Liver (tissue), 9 donors: ENCODE results near the gene PGBD5. TPM values are rescaled to one million over a fixed set of nuclear protein-coding genes. Genes with fewer than 3 reads are reported as not detected.

ENCODE experiments used
- DNase-seq: peaks from one replicate; pipeline ENCODE4 v3.0.0-alpha.2; 2017; ENCODE audit warnings: low spot score
- H3K27ac ChIP-seq, 2 donors: one replicate each; pipeline ENCODE4 v1.7.0; 2013; ENCODE audit warnings: inconsistent platforms in 2 of 2, low read length in 2 of 2, control low read depth in 1 of 2, low read depth in 1 of 2, mild to moderate bottlenecking in 1 of 2
- H3K27me3 ChIP-seq, 4 donors: one replicate each; pipeline versions ENCODE4 v1.6.1 to v1.7.0; 2013; ENCODE audit warnings: low read length in 3 of 4, inconsistent platforms in 1 of 4, mild to moderate bottlenecking in 1 of 4, moderate library complexity in 1 of 4; ENCODE audit not compliant: control insufficient read depth in 4 of 4, insufficient read depth in 4 of 4
- H3K36me3 ChIP-seq, 4 donors: one replicate each; pipeline versions ENCODE4 v1.6.1 to v1.7.0; 2013; ENCODE audit warnings: low read length in 3 of 4, mild to moderate bottlenecking in 3 of 4, low read depth in 1 of 4, moderate library complexity in 1 of 4; ENCODE audit not compliant: control insufficient read depth in 4 of 4, insufficient read depth in 3 of 4
- H3K4me1 ChIP-seq, 4 donors: one replicate each; pipeline versions ENCODE4 v1.6.1 to v1.7.0; 2013; ENCODE audit warnings: low read length in 3 of 4, mild to moderate bottlenecking in 3 of 4, moderate library complexity in 1 of 4; ENCODE audit not compliant: control insufficient read depth in 4 of 4, insufficient read depth in 4 of 4
- H3K4me3 ChIP-seq, 3 donors: one replicate each; pipeline versions ENCODE4 v1.6.1 to v1.7.0; 2013; ENCODE audit warnings: low read length in 3 of 3, control low read depth in 1 of 3, low read depth in 1 of 3, mild to moderate bottlenecking in 1 of 3
- H3K9ac ChIP-seq, 2 donors: one replicate each; pipeline ENCODE4 v1.7.0; 2013; ENCODE audit warnings: low read length in 2 of 2, mild to moderate bottlenecking in 2 of 2, moderate library complexity in 2 of 2, control low read depth in 1 of 2, low read depth in 1 of 2
- H3K9me3 ChIP-seq, 4 donors: one replicate each; pipeline versions ENCODE4 v1.6.1 to v1.7.0; 2013; ENCODE audit warnings: low read length in 3 of 4; ENCODE audit not compliant: control insufficient read depth in 4 of 4
- EGR1 ChIP-seq, 2 donors: IDR thresholded peaks; 2 replicates each; pipeline ENCODE4 v1.6.1; 2016 to 2018; ENCODE audit warnings: antibody characterized with exemption in 2 of 2, low read depth in 2 of 2
- FOXA1 ChIP-seq: IDR thresholded peaks from 2 replicates; pipeline ENCODE4 v1.6.1; 2016; ENCODE audit warnings: antibody characterized with exemption
- GABPA ChIP-seq, 2 donors: IDR thresholded peaks in 1 of 2; conservative IDR thresholded peaks in 1 of 2; 2 replicates each; pipeline ENCODE4 v1.6.1; 2016; ENCODE audit warnings: antibody characterized with exemption in 2 of 2, mild to moderate bottlenecking in 1 of 2, moderate library complexity in 1 of 2
- HNF4A ChIP-seq, 2 donors: conservative IDR thresholded peaks; 2 replicates each; pipeline ENCODE4 v1.6.1; 2016; ENCODE audit warnings: antibody characterized with exemption in 2 of 2, mild to moderate bottlenecking in 2 of 2
- JUND ChIP-seq, 2 donors: IDR thresholded peaks; 2 replicates each; pipeline ENCODE4 v1.6.1; 2016; ENCODE audit warnings: antibody characterized with exemption in 2 of 2
- NR2F2 ChIP-seq: IDR thresholded peaks from 2 replicates; pipeline ENCODE4 v1.6.1; 2016; ENCODE audit warnings: antibody characterized with exemption
- RAD21 ChIP-seq, 2 donors: IDR thresholded peaks; 2 replicates each; pipeline ENCODE4 v1.6.1; 2016; ENCODE audit warnings: antibody characterized with exemption in 2 of 2, mild to moderate bottlenecking in 2 of 2
- RXRA ChIP-seq, 2 donors: IDR thresholded peaks; 2 replicates each; pipeline ENCODE4 v1.6.1; 2017 to 2018; ENCODE audit warnings: antibody characterized with exemption in 2 of 2, mild to moderate bottlenecking in 1 of 2
- SP1 ChIP-seq: IDR thresholded peaks from 2 replicates; pipeline ENCODE4 v1.6.1; 2018; ENCODE audit warnings: antibody characterized with exemption, mild to moderate bottlenecking
- TAF1 ChIP-seq: conservative IDR thresholded peaks from 2 replicates; pipeline ENCODE4 v1.6.1; 2016; ENCODE audit warnings: antibody characterized with exemption, mild to moderate bottlenecking
- YY1 ChIP-seq: IDR thresholded peaks from 2 replicates; pipeline ENCODE4 v1.6.1; 2016; ENCODE audit warnings: antibody characterized with exemption, mild to moderate bottlenecking
- WGBS: extraction: QIAGEN DNeasy Blood & Tissue Kit; methylation state at CpG from one replicate; pipeline ENCODE4 v1.1.7; 2013; 5-methylcytosine and 5-hydroxymethylcytosine counted together
- polyA plus RNA-seq, 2 donors: library from polyadenylated mRNA; stranded (reverse) in 1 of 2; unstranded in 1 of 2; fragments of 200-250 nt in 1 of 2; fragments of >200 nt in 1 of 2; fragmentation: Nextera tagmentation in 1 of 2; extraction: Ambion mirVana in 1 of 2; gene quantifications; one replicate each; pipeline versions ENCODE4 v1.2.1 to v1.2.3, GENCODE V29; 2013 to 2015
- total RNA-seq, 2 donors: library from RNA; depleted of rRNA; stranded (reverse); fragments of >200 nt; gene quantifications; one replicate each; pipeline ENCODE4 v1.2.3, GENCODE V29; 2014
- TF ChIP-seq, protein P1 (sequence below): IDR thresholded peaks from 2 replicates; pipeline ENCODE4 v1.6.1; 2016; ENCODE audit warnings: antibody characterized with exemption, mild to moderate bottlenecking
- TF ChIP-seq, protein P2 (sequence below): IDR thresholded peaks from 2 replicates; pipeline ENCODE4 v1.6.1; 2016; ENCODE audit warnings: antibody characterized with exemption
- TF ChIP-seq, protein P3 (sequence below): fragments of 150-350 bp; IDR thresholded peaks from 2 replicates; pipeline ENCODE4 v1.5.1; 2017; ENCODE audit warnings: improper control_type of control experiment, low read depth, low read length; ENCODE audit not compliant: missing input control
- TF ChIP-seq, protein P4 (sequence below): IDR thresholded peaks from 2 replicates; pipeline ENCODE4 v1.6.1; 2016; ENCODE audit warnings: antibody characterized with exemption
- donor health status: healthy.
- donor health status: healthy.
- donor health status: healthy.
- donor health status: healthy.
- donor health status: healthy.

PGBD5 gene
- total and polyA plus RNA-seq, 4 donors, result 0.88 to 5.4 (median 2.7) TPM

DNA sequence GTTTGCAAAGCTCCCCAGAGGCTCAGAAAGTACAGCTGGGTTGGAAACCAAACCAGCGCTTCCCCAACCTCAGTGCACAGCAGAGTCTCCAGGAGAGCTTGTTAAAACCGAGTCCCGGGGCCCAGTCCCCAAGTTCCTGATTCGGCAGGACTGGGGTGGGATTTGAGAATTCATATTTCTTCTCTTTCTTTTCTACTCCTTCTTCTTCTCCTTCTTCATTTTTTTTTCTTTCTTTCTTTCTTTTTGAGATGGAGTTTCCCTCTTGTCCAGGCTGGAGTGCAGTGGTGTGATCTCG lies 136.8 kb downstream of the PGBD5 start:
- no peak overlapping the region for H3K4me3 ChIP-seq
- WGBS, result 85% methylated on average over 5 of the region's 5 CpGs
- no peaks in the 10 kb centered on the region for H3K9me3 ChIP-seq
- peaks cover 0 to 4% (median 0%) of the 10 kb centered on the region in 4 donors for H3K4me1 ChIP-seq
- H3K36me3 ChIP-seq, result no peaks in the 10 kb centered on the region
- no peak for DNase-seq
- H3K27me3 ChIP-seq, result no peaks in the 10 kb centered on the region
- no peak overlapping the region for H3K27ac ChIP-seq
- no peak for TF ChIP-seq GABPA (IDR thresholded peaks at IDR 0.05 in 1 of 2, conservative IDR thresholded peaks at IDR 0.05 in 1 of 2)
- TF ChIP-seq YY1, result no peak
- TF ChIP-seq TAF1, result no peak
- no peak for TF ChIP-seq RXRA (IDR thresholded peaks at IDR 0.05)
- no peak for TF ChIP-seq HNF4A (conservative IDR thresholded peaks at IDR 0.05)
- TF ChIP-seq JUND (IDR thresholded peaks at IDR 0.05), result no peak
- TF ChIP-seq NR2F2, result no peak
- H3K9ac ChIP-seq, result no peak overlapping the region

DNA sequence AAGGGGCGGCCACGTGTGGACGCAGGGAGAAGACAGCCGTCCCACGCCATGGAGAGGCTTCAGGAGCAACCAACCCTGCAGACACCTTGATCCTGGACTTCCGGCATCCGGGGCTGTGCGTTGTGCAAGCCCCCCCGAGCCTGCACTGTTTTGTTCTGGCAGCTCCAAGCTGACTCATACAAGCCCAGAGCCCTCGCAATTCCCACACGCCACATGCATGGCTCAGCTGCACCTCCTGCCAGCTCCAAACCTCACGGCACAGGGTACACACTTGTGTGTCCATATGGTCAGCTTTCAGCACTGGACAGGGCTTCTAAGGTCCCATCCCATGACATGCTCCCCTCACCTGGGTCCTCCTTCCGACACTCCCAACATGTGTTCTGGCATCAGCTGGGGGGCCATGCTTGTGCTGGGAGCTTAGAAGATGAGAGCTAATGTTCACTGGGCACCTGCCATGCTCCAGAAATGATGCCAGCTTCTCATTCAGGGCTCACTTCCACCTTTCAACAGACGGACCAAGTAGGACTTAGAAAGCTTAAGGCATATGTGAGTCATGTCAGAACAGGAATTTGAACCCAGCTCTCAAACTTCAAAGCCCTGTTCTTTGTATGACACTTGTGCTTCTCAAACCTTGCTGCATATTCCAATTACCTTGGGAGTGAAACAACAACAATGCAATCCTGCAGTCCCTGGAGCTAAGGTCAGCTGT lies 137.3 kb downstream of the PGBD5 start:
- Histone ChIP-seq H3K4me1 (peaks cover 0 to 4% (median 0%) of the 10 kb centered on the region in 4 donors), H3K36me3 (no peaks in the 10 kb centered on the region), H3K27ac (no peak overlapping the region), H3K9ac (no peak overlapping the region), H3K9me3 (no peaks in the 10 kb centered on the region), H3K4me3 (no peak overlapping the region), H3K27me3 (no peaks in the 10 kb centered on the region)
- DNase-seq, result no peak
- WGBS, result 90% methylated on average over 14 of the region's 14 CpGs
- TF ChIP-seq, protein P1, sequence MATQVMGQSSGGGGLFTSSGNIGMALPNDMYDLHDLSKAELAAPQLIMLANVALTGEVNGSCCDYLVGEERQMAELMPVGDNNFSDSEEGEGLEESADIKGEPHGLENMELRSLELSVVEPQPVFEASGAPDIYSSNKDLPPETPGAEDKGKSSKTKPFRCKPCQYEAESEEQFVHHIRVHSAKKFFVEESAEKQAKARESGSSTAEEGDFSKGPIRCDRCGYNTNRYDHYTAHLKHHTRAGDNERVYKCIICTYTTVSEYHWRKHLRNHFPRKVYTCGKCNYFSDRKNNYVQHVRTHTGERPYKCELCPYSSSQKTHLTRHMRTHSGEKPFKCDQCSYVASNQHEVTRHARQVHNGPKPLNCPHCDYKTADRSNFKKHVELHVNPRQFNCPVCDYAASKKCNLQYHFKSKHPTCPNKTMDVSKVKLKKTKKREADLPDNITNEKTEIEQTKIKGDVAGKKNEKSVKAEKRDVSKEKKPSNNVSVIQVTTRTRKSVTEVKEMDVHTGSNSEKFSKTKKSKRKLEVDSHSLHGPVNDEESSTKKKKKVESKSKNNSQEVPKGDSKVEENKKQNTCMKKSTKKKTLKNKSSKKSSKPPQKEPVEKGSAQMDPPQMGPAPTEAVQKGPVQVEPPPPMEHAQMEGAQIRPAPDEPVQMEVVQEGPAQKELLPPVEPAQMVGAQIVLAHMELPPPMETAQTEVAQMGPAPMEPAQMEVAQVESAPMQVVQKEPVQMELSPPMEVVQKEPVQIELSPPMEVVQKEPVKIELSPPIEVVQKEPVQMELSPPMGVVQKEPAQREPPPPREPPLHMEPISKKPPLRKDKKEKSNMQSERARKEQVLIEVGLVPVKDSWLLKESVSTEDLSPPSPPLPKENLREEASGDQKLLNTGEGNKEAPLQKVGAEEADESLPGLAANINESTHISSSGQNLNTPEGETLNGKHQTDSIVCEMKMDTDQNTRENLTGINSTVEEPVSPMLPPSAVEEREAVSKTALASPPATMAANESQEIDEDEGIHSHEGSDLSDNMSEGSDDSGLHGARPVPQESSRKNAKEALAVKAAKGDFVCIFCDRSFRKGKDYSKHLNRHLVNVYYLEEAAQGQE, result peak; percentile 84
- TF ChIP-seq EGR1 (IDR thresholded peaks at IDR 0.05; ENCODE audit: low read depth in 2 of 2), result no peak
- TF ChIP-seq FOXA1, result no peak
- no peak for TF ChIP-seq YY1

DNA sequence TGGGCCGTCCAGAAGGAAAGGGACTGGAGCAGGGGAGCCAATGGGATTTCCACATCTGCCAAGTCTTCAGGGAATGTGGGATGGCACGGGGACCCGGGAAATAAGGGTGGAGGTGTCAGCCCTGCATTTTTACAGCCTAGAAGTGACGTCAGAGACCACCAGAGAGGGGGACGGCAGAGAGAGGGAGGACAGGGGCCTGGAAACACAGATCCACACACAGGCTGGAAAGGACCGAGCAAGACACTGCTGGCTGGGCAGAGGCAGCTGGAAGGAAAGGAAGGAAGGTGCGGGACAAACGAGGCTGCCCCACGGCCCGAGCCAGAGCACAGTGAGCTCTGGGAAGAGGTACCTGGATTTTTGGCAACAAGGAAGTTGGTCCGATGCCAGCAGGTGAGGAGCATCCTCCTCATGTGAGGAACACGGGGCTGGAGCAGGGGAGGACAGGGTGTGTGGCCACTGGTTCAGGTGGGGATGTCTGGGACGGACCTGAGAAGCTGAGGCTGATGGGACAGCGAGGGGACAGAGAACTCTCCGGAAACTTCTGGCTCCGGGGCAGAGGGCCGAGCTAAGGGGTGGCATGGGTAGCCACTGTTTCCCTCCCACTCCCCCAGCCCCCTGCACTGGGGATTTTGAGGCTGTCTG lies 138.3 kb downstream of the PGBD5 start:
- no peaks in the 10 kb centered on the region for H3K36me3 ChIP-seq
- no peak overlapping the region for H3K9ac ChIP-seq
- TF ChIP-seq, protein P1, result no peak
- TF ChIP-seq, protein P2, sequence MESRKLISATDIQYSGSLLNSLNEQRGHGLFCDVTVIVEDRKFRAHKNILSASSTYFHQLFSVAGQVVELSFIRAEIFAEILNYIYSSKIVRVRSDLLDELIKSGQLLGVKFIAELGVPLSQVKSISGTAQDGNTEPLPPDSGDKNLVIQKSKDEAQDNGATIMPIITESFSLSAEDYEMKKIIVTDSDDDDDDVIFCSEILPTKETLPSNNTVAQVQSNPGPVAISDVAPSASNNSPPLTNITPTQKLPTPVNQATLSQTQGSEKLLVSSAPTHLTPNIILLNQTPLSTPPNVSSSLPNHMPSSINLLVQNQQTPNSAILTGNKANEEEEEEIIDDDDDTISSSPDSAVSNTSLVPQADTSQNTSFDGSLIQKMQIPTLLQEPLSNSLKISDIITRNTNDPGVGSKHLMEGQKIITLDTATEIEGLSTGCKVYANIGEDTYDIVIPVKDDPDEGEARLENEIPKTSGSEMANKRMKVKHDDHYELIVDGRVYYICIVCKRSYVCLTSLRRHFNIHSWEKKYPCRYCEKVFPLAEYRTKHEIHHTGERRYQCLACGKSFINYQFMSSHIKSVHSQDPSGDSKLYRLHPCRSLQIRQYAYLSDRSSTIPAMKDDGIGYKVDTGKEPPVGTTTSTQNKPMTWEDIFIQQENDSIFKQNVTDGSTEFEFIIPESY, result no peak
- no peak for TF ChIP-seq RAD21 (IDR thresholded peaks at IDR 0.05)
- no peak for TF ChIP-seq EGR1 (IDR thresholded peaks at IDR 0.05; ENCODE audit: low read depth in 2 of 2)
- TF ChIP-seq SP1, result no peak
- TF ChIP-seq, protein P3, sequence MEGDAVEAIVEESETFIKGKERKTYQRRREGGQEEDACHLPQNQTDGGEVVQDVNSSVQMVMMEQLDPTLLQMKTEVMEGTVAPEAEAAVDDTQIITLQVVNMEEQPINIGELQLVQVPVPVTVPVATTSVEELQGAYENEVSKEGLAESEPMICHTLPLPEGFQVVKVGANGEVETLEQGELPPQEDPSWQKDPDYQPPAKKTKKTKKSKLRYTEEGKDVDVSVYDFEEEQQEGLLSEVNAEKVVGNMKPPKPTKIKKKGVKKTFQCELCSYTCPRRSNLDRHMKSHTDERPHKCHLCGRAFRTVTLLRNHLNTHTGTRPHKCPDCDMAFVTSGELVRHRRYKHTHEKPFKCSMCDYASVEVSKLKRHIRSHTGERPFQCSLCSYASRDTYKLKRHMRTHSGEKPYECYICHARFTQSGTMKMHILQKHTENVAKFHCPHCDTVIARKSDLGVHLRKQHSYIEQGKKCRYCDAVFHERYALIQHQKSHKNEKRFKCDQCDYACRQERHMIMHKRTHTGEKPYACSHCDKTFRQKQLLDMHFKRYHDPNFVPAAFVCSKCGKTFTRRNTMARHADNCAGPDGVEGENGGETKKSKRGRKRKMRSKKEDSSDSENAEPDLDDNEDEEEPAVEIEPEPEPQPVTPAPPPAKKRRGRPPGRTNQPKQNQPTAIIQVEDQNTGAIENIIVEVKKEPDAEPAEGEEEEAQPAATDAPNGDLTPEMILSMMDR, result no peak
- TF ChIP-seq, protein P4, sequence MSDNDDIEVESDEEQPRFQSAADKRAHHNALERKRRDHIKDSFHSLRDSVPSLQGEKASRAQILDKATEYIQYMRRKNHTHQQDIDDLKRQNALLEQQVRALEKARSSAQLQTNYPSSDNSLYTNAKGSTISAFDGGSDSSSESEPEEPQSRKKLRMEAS, result no peak
- no peak overlapping the region for H3K27ac ChIP-seq
- 75% methylated on average over 17 of the region's 17 CpGs for WGBS
- H3K27me3 ChIP-seq, result no peaks in the 10 kb centered on the region
- no peaks in the 10 kb centered on the region for H3K9me3 ChIP-seq
- DNase-seq, result no peak
- peaks cover 0 to 4% (median 0%) of the 10 kb centered on the region in 4 donors for H3K4me1 ChIP-seq
- H3K4me3 ChIP-seq, result no peak overlapping the region
